HG02870 (cell line): Measurements from ENCODE around the gene MRPS34.

Experiments used
- ATAC-seq: cut with Tn5 transposase; IDR thresholded peaks from one replicate; pipeline ENCODE4 v1.9.1; 2021; ENCODE audit warnings: mild to moderate bottlenecking, moderate library complexity; ENCODE audit not compliant: unreplicated experiment

The MRPS34 gene

DNA sequence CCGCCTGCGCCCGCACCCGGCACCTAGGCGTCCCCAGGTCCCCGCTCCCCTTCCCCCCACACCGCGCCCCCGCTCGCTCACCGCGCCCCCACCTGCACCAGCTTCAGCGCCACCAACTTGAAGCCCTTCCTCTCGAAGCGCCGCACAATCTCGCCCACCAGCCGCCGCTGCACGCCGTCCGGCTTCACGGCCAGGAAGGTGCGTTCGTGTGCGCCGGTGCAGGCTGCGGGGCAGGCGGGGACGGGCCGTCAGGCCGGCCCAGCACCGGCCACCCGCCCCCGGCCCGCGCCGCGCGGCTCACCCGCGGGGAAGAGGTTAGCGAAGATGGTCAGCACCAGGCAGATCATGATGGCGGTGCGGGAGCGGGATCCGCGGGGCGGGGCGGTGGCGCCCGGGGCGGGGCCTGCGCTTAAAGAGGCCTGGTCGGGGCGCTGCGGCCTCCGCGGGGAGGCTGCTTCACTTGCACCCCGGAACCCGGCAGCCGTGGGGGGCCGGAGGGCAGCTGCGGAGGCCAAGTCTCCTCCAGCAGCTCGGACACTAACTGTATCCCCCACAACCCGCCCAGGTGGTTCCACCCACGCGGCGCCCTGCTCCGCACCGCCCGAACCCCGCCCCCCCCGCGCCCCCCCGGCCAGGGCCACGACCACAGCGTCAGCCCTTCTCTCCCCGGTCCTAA lies 1.6 kb downstream of the MRPS34 start, which contains the start of gene NME3:
NME3 (minus strand) TSS at position 356 of the 676 bp plus-strand sequence; CDS start at position 347, 9 bp downstream.
- ATAC-seq = peak; percentile 29

DNA sequence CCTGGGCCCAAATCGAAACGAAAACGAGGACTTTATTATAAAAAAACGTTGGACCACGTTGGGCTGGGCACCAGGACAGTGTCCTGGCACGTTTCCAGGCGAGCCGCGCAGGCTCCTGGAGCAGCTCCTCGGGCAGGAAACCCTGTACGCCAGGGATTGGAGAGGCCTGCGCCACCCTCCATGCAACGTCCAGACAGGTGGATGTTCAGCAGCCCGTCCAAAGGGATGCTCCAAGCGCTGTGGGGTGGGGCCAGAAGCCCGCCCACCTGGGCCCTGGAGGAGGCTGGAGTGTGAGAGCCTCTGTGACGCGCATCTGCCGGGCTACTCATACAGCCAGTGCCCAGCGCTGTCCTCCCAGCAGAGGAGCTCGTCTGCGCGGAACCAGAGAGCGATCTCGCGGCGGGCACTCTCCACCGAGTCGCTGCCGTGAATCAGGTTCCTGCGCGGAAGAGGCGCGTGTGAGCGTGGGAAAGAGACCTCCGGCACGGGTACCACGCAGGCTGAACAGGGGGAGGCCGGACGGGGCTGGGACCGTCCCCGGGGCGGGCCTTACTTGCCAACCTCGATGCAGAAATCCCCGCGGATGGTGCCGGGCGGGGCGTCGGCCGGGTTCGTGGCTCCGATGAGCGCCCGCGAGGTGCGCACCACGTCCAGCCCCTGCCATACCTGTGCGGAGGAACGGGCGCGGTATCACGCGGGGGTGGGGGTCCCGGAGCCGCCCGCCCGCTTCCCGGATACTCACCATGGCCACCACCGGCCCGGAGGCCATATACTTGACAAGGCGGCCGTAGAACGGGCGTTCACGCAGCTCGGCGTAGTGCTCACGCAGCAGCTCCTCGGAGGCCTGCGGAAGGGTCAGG lies 2.4 kb downstream of the MRPS34 start:
- ATAC-seq = no peak

- no peak for ATAC-seq
Measured at GRCh38 chr16:1769402-1770300, 3.3 kb downstream of the MRPS34 start.

DNA sequence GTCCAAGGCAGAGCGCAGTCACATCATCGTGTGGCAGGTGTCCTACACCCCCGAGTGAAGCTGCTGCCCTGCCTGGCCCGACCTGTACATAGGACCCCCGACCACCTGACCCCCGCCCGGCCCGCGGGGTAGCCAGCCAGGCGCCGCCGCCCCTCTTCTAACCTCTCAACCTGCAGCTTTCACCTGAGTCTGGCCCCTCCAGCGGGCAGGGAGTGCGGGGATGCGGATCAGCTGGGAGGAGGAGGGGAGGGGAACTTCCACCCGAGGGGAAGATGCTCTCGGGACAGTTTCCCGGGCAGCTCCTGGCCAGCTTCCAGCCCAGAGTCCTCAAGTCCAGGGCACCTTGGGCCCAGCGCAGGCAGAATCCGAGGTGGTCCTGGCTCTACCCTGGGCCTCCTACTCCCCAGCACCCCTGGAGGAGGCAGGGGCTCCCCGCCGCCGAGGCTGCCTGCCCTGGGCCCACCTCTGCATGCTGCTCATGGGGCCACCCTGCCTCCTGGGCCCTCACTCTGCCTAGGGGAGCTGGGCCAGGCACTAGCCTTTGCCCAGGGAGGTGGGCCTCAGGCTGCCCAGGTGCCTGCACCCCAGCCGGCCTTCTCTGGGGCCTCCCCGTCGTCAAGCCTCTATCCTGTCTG lies 4.0 kb downstream of the MRPS34 start:
- ATAC-seq = no peak

- ATAC-seq = no peak
Measured at GRCh38 chr16:1768061-1768766, 4.7 kb downstream of the MRPS34 start.

DNA sequence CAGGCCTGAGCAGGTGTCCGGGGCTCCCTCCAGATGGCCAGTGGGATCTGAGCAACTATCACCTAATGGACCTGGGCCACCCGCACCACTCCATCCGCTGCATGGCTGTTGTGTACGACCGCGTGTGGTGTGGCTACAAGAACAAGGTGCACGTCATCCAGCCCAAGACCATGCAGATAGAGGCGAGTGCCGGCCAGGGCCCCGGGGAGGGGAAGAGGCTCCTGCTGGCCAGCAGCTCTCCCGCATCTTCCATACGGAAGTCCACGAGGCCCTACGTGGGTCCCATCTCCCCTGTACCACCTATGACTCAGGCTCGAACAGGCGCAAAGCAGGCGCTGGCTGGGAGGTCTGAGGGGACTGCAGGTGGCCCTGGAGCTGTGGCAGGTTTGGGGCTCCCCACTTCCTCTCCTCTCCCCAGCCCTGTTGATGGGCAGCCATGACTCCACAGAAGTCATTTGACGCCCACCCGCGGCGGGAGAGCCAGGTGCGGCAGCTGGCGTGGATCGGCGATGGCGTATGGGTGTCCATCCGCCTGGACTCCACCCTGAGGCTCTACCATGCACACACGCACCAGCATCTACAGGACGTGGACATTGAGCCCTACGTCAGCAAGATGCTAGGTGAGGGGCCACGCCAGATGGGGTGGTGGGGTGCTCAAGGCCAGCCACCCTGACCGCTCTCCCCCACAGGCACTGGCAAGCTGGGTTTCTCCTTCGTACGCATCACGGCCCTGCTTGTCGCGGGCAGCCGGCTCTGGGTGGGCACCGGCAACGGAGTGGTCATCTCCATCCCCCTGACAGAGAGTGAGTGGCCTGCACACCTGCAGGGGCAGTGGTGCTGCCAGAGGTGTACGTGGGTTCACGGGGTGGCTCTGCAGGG lies 5.6 kb downstream of the MRPS34 start:
- no peak for ATAC-seq

- no peak for ATAC-seq
Measured at GRCh38 chr16:1766701-1767100, 6.2 kb downstream of the MRPS34 start.

- no peak for ATAC-seq
Measured at GRCh38 chr16:1766231-1766630, 6.7 kb downstream of the MRPS34 start.

GRCh38 chr16:1765826-1766225 lies 7.1 kb downstream of the MRPS34 start:
- no peak for ATAC-seq

DNA sequence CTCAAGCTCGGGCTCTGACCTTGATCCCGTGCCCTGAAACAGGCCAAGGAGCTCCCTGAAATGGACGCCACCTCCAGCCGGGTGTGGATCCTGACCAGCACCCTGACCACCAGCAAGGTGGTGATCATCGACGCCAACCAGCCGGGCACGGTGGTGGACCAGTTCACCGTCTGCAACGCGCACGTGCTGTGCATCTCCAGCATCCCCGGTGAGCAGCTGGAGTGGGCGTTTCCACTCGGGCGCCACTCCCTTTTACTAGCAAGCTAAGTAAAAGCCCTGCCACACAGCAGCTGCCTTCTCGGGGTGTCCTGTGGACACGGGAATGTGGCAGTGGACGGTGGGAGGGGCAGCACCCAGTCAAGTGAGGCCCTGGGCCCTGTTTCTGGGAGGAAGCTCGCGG lies 8.0 kb downstream of the MRPS34 start:
- no peak for ATAC-seq

- no peak for ATAC-seq
Measured at GRCh38 chr16:1763521-1764511, 9.1 kb downstream of the MRPS34 start.

DNA sequence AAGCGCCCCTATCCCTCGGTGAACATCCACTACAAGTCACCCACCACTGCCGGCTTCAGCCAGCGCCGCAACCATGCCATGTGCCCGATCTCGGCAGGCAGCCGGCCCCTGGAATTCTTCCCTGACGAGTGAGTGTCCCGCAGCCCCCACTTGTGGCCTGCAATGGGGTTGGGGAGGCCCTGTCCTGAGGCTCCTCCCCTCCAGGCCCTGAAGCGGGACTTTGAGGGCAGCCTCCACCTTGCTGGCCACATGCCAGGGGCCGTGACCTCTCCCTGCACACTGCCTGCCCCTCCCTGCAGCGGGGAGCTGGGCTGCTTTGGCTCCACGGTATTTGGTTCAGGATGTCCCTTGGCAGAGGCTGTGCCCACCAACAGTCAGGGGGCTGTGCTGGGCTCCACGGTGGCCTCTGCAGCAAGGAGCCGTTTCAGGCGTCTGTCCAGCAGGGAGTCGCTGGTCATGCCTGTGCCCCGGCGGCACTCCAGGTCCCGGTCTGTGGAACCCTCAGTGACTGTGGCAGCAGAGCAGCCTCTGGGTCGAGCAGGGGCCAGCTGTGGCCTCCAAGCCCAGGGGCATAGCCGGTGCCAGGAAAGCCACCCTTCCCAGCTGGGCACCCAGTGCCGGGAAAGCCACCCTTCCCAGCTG lies 9.9 kb downstream of the MRPS34 start:
- ATAC-seq = no peak

GRCh38 chr16:1762196-1762878 lies 10.6 kb downstream of the MRPS34 start:
- no peak for ATAC-seq

GRCh38 chr16:1761751-1762150 lies 11.2 kb downstream of the MRPS34 start:
- no peak for ATAC-seq

- ATAC-seq = no peak
Measured at GRCh38 chr16:1760911-1761310, 12.0 kb downstream of the MRPS34 start.

DNA sequence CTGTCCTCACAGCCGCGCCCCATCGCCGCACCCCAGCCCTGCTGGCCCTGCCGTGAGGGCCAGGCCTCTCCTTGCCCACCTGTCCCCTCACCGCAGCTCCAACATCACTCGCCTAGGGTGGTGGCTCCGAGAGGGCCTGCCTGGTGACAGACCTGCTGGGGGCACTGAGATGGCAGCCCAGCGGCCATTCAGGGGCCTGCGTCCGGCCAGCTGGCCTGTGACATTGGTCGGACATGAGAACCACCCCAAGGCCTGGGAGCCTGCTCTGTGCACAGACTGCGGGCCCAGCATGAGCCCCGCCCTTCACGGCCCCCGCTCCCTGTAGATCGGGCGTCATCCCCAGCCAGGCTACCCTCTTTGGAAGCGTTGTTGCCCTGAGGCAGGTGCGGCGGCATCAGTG lies 13.4 kb downstream of the MRPS34 start:
- no peak for ATAC-seq

DNA sequence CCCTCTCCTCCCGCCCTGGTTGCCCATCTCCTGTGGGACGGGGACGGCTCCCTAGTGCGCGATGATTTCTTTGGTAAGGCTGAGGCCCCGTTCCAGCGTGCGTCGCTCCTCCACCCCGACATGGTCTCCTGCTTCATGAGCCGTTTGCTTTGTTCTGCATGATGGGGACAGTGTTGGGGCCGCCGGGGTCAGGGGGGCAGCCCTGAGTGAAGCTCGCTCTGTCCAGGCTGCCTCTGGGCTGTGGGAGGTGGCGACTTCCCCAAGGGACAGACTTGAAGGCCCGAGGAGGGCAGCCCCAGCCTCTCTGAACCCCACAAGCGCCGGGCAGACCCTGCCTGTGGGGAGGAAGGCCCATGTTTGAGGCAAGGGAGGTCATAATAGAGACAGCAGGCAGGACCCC lies 14.0 kb downstream of the MRPS34 start:
- no peak for ATAC-seq
